T-helper 22 cell (primary cell): ENCODE results near the gene MIOX.
"Not testable (repeated sequence)": the region's sequence is repeated elsewhere in the genome, so short reads cannot be mapped to it uniquely, and the experiment has no call there.

ENCODE experiments used
- DNase-seq: peaks from one replicate; pipeline ENCODE4 v3.0.0-alpha.2; 2020; ENCODE audit warnings: low read depth

MIOX gene

GRCh38 chr22:50517495-50518260, 31.0 kb downstream of the MIOX start:
- no peak for DNase-seq

- no peak for DNase-seq
Measured at GRCh38 chr22:50518606-50519005, 31.9 kb downstream of the MIOX start.

GRCh38 chr22:50519151-50519550, 32.5 kb downstream of the MIOX start:
- DNase-seq = no peak

- DNase-seq = not testable (repeated sequence)
Measured at GRCh38 chr22:50520184-50520583, 33.5 kb downstream of the MIOX start.

- no peak for DNase-seq
Measured at GRCh38 chr22:50520826-50521453, 34.3 kb downstream of the MIOX start.

GRCh38 chr22:50521710-50522109, 35.1 kb downstream of the MIOX start:
- no peak for DNase-seq

- no peak for DNase-seq
Measured at GRCh38 chr22:50522208-50522805, 35.6 kb downstream of the MIOX start.

- DNase-seq = no peak
Measured at GRCh38 chr22:50522806-50523438, 36.3 kb downstream of the MIOX start.

GRCh38 chr22:50523458-50523805, 36.8 kb downstream of the MIOX start:
- DNase-seq = no peak

GRCh38 chr22:50523806-50524675, 37.4 kb downstream of the MIOX start:
- DNase-seq = no peak

- DNase-seq = no peak
Measured at GRCh38 chr22:50524676-50525103, 38.0 kb downstream of the MIOX start.

GRCh38 chr22:50525104-50525857, 38.6 kb downstream of the MIOX start, which contains the start of gene SCO2:
SCO2 (minus strand) TSS chr22:50525598; CDS start chr22:50524411, 1,187 bp downstream.
- DNase-seq = peak; percentile 93

- DNase-seq = no peak
Measured at GRCh38 chr22:50525858-50526107, 39.1 kb downstream of the MIOX start.

GRCh38 chr22:50526108-50526833, 39.6 kb downstream of the MIOX start:
- peak; percentile 80 for DNase-seq

GRCh38 chr22:50526834-50527801, 40.5 kb downstream of the MIOX start:
- DNase-seq = no peak

GRCh38 chr22:50527921-50528681, 41.4 kb downstream of the MIOX start:
- no peak for DNase-seq

- DNase-seq = no peak
Measured at GRCh38 chr22:50528682-50529415, 42.2 kb downstream of the MIOX start.

GRCh38 chr22:50529416-50529896, 42.8 kb downstream of the MIOX start:
- DNase-seq = peak; percentile 22
